ENCODE measurements around the gene GLT1D1. TPM values are rescaled to one million over a fixed set of nuclear protein-coding genes. Genes with fewer than 3 reads are reported as not detected.
"Not testable (repeated sequence)": the region's sequence is repeated elsewhere in the genome, so short reads cannot be mapped to it uniquely, and the experiment has no call there.

The GLT1D1 gene
- total RNA-seq, result 5.3 TPM
- long read RNA-seq, partial matches to known transcripts, result 0 of 6 reads
- long read RNA-seq, other reads (novel, unspliced or antisense), result 5 of 6 reads

GRCh38 chr12:128852885-128853599, at the start of gene GLT1D1:
TSS of gene GLT1D1 (plus strand) at chr12:128853478. CDS start at chr12:128853582, 104 bp downstream.
- intact Hi-C loops (cut with DNase I), result no loop called here
- DNase-seq, result no peak
- TF ChIP-seq CTCF (IDR thresholded peaks at IDR 0.05), result no peak
- Histone ChIP-seq H3K27me3 (ENCODE audit: low read depth) (peaks cover 21% of the 10 kb centered on the region), H3K4me3 (peak within 1 kb of the TSS; percentile 43), H3K9me3 (no peaks in the 10 kb centered on the region), H3K27ac (peak within 1 kb of the TSS; percentile 73), H3K36me3 (no peaks in the 10 kb centered on the region), H3K4me1 (no peaks in the 10 kb centered on the region)
- no peak for ATAC-seq

GRCh38 chr12:128803788-128804187, 49.5 kb upstream of the GLT1D1 start:
- no peak for DNase-seq
- intact Hi-C loops (cut with DNase I), result no loop called here
- Histone ChIP-seq H3K4me3 (no peak overlapping the region), H3K9me3 (no peaks in the 10 kb centered on the region), H3K27ac (no peak overlapping the region), H3K36me3 (peaks cover 80% of the 10 kb centered on the region), H3K27me3 (ENCODE audit: low read depth) (no peaks in the 10 kb centered on the region), H3K4me1 (no peaks in the 10 kb centered on the region)
- no peak for TF ChIP-seq CTCF (IDR thresholded peaks at IDR 0.05)
- no peak for ATAC-seq

GRCh38 chr12:128804762-128805161, 48.5 kb upstream of the GLT1D1 start:
- no peak for DNase-seq
- H3K36me3 ChIP-seq, result peaks cover 80% of the 10 kb centered on the region
- no peaks in the 10 kb centered on the region for H3K9me3 ChIP-seq
- intact Hi-C loops (cut with DNase I), result no loop called here
- no peaks in the 10 kb centered on the region for H3K27me3 ChIP-seq (ENCODE audit: low read depth)
- H3K27ac ChIP-seq, result no peak overlapping the region
- no peak for ATAC-seq
- H3K4me3 ChIP-seq, result no peak overlapping the region
- no peak for TF ChIP-seq CTCF (IDR thresholded peaks at IDR 0.05)
- H3K4me1 ChIP-seq, result peaks cover 3% of the 10 kb centered on the region

GRCh38 chr12:128805406-128805805, 47.9 kb upstream of the GLT1D1 start:
- H3K4me3 ChIP-seq; ATAC-seq; intact Hi-C loops (cut with DNase I); H3K27ac ChIP-seq; H3K4me1 ChIP-seq; H3K27me3 ChIP-seq (ENCODE audit: low read depth); DNase-seq; H3K9me3 ChIP-seq: not testable (repeated sequence)
- H3K36me3 ChIP-seq, result peaks cover 76% of the 10 kb centered on the region

- no peak for ATAC-seq
- no peaks in the 10 kb centered on the region for H3K9me3 ChIP-seq
- no peak overlapping the region for H3K4me3 ChIP-seq
- intact Hi-C loops (cut with DNase I), result no loop called here
- H3K36me3 ChIP-seq, result peaks cover 64% of the 10 kb centered on the region
- no peak for TF ChIP-seq CTCF (IDR thresholded peaks at IDR 0.05)
- H3K27ac ChIP-seq, result no peak overlapping the region
- H3K27me3 ChIP-seq (ENCODE audit: low read depth), result no peaks in the 10 kb centered on the region
- no peak for DNase-seq
- peaks cover 19% of the 10 kb centered on the region for H3K4me1 ChIP-seq
Measured at GRCh38 chr12:128806573-128806972, 46.7 kb upstream of the GLT1D1 start.

GRCh38 chr12:128807161-128807724, 46.0 kb upstream of the GLT1D1 start:
- no peak for TF ChIP-seq CTCF (IDR thresholded peaks at IDR 0.05)
- H3K36me3 ChIP-seq, result peaks cover 58% of the 10 kb centered on the region
- peak overlapping the region; percentile 1 for H3K4me3 ChIP-seq
- peak; percentile 71 to 83 for ATAC-seq
- no peaks in the 10 kb centered on the region for H3K27me3 ChIP-seq (ENCODE audit: low read depth)
- H3K4me1 ChIP-seq, result peaks cover 19% of the 10 kb centered on the region
- peak overlapping the region; percentile 59 for H3K27ac ChIP-seq
- no peaks in the 10 kb centered on the region for H3K9me3 ChIP-seq
- DNase-seq, result peak; percentile 58
- intact Hi-C loops (cut with DNase I), result no loop called here

Measured in lower lobe of right lung (tissue), 2 donors.